Left colon (tissue), 2 donors: ENCODE measurements around the gene PSTK. TPM values are rescaled to one million over a fixed set of nuclear protein-coding genes. Genes with fewer than 3 reads are reported as not detected.

ENCODE experiments used
- total RNA-seq, 2 donors: library from RNA; stranded (reverse); fragmentation: NEBNext Ultra II Directional; extraction: Animal tissue kit (Norgen Biotek cat#: 25700); gene quantifications; one replicate each; pipeline ENCODE4 v1.2.1, GENCODE V29; 2021
- donor health status: DM: no; HTN: no; CAD: no.
- donor health status: DM: yes; HTN: yes; CAD: no.

Gene PSTK
- total RNA-seq, 2 donors from 2014 or later = 2.0 to 3.2 TPM

Other genes starting within 250 kb of the PSTK start
- under 1 TPM; 0.64 to 0.82 TPM for gene CUZD1, start 134.5 kb upstream of the PSTK start, total RNA-seq
- gene FAM24B, start 100.8 kb upstream of the PSTK start, total RNA-seq = 1 to 10 TPM; 3.9 to 4.1 TPM
- not detected for gene FAM24A, start 69.8 kb upstream of the PSTK start, total RNA-seq
- gene C10orf88, start 26.2 kb upstream of the PSTK start, total RNA-seq = 1 to 10 TPM; 6.0 to 7.1 TPM
- 10 to 100 TPM; 10.9 to 14.1 TPM for gene IKZF5, start 28.4 kb downstream of the PSTK start, total RNA-seq
- 10 to 100 TPM; 39.8 to 45.2 TPM for gene ACADSB, start 28.6 kb downstream of the PSTK start, total RNA-seq
- 1 to 10 TPM in 1 of 2 donors, under 1 TPM in 1; 0.36 to 1.2 TPM for gene HMX3, start 155.6 kb downstream of the PSTK start, total RNA-seq
- gene HMX2, start 167.7 kb downstream of the PSTK start, total RNA-seq = under 1 TPM; 0.18 to 0.20 TPM
- gene BUB3, start 174.0 kb downstream of the PSTK start, total RNA-seq = 10 to 100 TPM; 58.2 to 69.6 TPM